HG02981 (cell line): Measurements from ENCODE around the gene PTCH2.
"Not testable (repeated sequence)": the region's sequence is repeated elsewhere in the genome, so short reads cannot be mapped to it uniquely, and the experiment has no call there.

Experiments
- ATAC-seq: cut with Tn5 transposase; IDR thresholded peaks from one replicate; pipeline ENCODE4 v1.9.1; 2021; ENCODE audit warnings: mild to moderate bottlenecking, moderate library complexity; ENCODE audit not compliant: unreplicated experiment

Gene PTCH2

GRCh38 chr1:44846985-44847384 lies 3.9 kb upstream of the PTCH2 start:
- ATAC-seq: no peak

GRCh38 chr1:44842486-44842861 lies 579 bp downstream of the PTCH2 start:
- no peak for ATAC-seq

- no peak for ATAC-seq
Measured at GRCh38 chr1:44839576-44839975, 3.5 kb downstream of the PTCH2 start.

GRCh38 chr1:44838294-44838693 lies 4.8 kb downstream of the PTCH2 start:
- ATAC-seq: not testable (repeated sequence)

GRCh38 chr1:44835738-44836675 lies 7.0 kb downstream of the PTCH2 start:
- peak; percentile 70 for ATAC-seq

GRCh38 chr1:44834328-44834727 lies 8.7 kb downstream of the PTCH2 start:
- ATAC-seq: no peak

- no peak for ATAC-seq
Measured at GRCh38 chr1:44832056-44832705, 10.9 kb downstream of the PTCH2 start.

- ATAC-seq: no peak
Measured at GRCh38 chr1:44831516-44831915, 11.5 kb downstream of the PTCH2 start.

GRCh38 chr1:44830900-44831304 lies 12.2 kb downstream of the PTCH2 start:
- ATAC-seq: no peak

- no peak for ATAC-seq
Measured at GRCh38 chr1:44829506-44830384, 13.3 kb downstream of the PTCH2 start.

GRCh38 chr1:44828841-44829440 lies 14.1 kb downstream of the PTCH2 start:
- no peak for ATAC-seq

- ATAC-seq: no peak
Measured at GRCh38 chr1:44828003-44828651, 14.9 kb downstream of the PTCH2 start.

- ATAC-seq: no peak
Measured at GRCh38 chr1:44827197-44828002, 15.7 kb downstream of the PTCH2 start.

- ATAC-seq: no peak
Measured at GRCh38 chr1:44826375-44827196, 16.5 kb downstream of the PTCH2 start.

GRCh38 chr1:44824392-44824791 lies 18.7 kb downstream of the PTCH2 start:
- not testable (repeated sequence) for ATAC-seq

GRCh38 chr1:44822981-44823451 lies 20.0 kb downstream of the PTCH2 start:
- ATAC-seq: no peak

- ATAC-seq: no peak
Measured at GRCh38 chr1:44822131-44822701, 20.8 kb downstream of the PTCH2 start.

GRCh38 chr1:44821240-44821715 lies 21.8 kb downstream of the PTCH2 start:
- ATAC-seq: no peak
